Sigmoid colon (tissue), 7 donors: Measurements from ENCODE around the gene OPCML. TPM values are rescaled to one million over a fixed set of nuclear protein-coding genes. Genes with fewer than 3 reads are reported as not detected.

Experiments
- DNase-seq: peaks from one replicate; pipeline ENCODE4 v3.0.0-alpha.2; 2019
- H3K27ac ChIP-seq, 4 donors: fragments of 200-600 bp; sonication (generic); one replicate each; pipeline ENCODE4 v1.5.1; 2016 to 2019; ENCODE audit warnings: mild to moderate bottlenecking in 1 of 4
- H3K27me3 ChIP-seq, 3 donors: fragments of 200-600 bp; sonication (generic); one replicate each; pipeline ENCODE4 v1.5.1; 2019; ENCODE audit warnings: mild to moderate bottlenecking in 1 of 3
- H3K36me3 ChIP-seq, 4 donors: fragments of 200-600 bp; sonication (generic); one replicate each; pipeline ENCODE4 v1.5.1; 2016 to 2019
- H3K4me1 ChIP-seq, 4 donors: fragments of 200-600 bp; sonication (generic); one replicate each; pipeline ENCODE4 v1.5.1; 2017 to 2019
- H3K4me3 ChIP-seq, 4 donors: fragments of 200-600 bp; sonication (generic); one replicate each; pipeline ENCODE4 v1.5.1; 2017 to 2019; ENCODE audit warnings: mild to moderate bottlenecking in 2 of 4, moderate library complexity in 1 of 4
- H3K9me3 ChIP-seq, 4 donors: fragments of 200-600 bp in 3 of 4; sonication (generic) in 3 of 4; one replicate each; pipeline versions ENCODE4 v1.5.1 to v1.6.1; 2013 to 2019
- CTCF ChIP-seq, 4 experiments: fragments of 450-650 bp in 3 of 4; fragments of 200-600 bp in 1 of 4; IDR thresholded peaks; one replicate each; pipeline ENCODE4 v1.5.1; 2016 to 2019; ENCODE audit warnings: antibody characterized with exemption in 4 of 4, mild to moderate bottlenecking in 3 of 4, moderate library complexity in 2 of 4
- EP300 ChIP-seq, 4 donors: sonication (generic); formaldehyde crosslinking; IDR thresholded peaks; one replicate each; pipeline ENCODE4 v1.6.1; 2017; ENCODE audit warnings: antibody characterized with exemption in 4 of 4
- POLR2A ChIP-seq, 2 donors: fragments of 450-650 bp; IDR thresholded peaks; one replicate each; pipeline ENCODE4 v1.6.1; 2016; ENCODE audit warnings: antibody characterized with exemption in 2 of 2, mild to moderate bottlenecking in 2 of 2, moderate library complexity in 2 of 2
- POLR2AphosphoS5 ChIP-seq, 4 donors: sonication (generic); formaldehyde crosslinking; IDR thresholded peaks; one replicate each; pipeline ENCODE4 v1.6.1; 2017; ENCODE audit warnings: antibody characterized with exemption in 4 of 4
- WGBS, 2 donors: extraction: QIAGEN DNeasy Blood & Tissue Kit; methylation state at CpG; one replicate each; pipeline ENCODE4 v1.1.7; 2013; 5-methylcytosine and 5-hydroxymethylcytosine counted together
- intact Hi-C: fragments of 100-400 bp; cut with DNase I; formaldehyde crosslinking; loops from one replicate; pipeline ENCODE4 v1.15.1; 2023
- polyA plus RNA-seq, 3 donors: library from polyadenylated mRNA; stranded (reverse); fragments of 200-250 nt; gene quantifications; one replicate each; pipeline ENCODE4 v1.2.3, GENCODE V29; 2013
- total RNA-seq, 4 donors: library from RNA; depleted of rRNA; stranded (reverse); fragments of >200 nt; gene quantifications; one replicate each; pipeline ENCODE4 v1.1.0, GENCODE V29; 2016
- donor health status: healthy with polysubstance abuse.
- donor health status: Bipolar disorder and iron deficiency.
- donor health status: healthy.

Gene OPCML
- total and polyA plus RNA-seq, 7 donors = under 0.01 to 0.14 (median 0.03) TPM; not detected in 4

DNA sequence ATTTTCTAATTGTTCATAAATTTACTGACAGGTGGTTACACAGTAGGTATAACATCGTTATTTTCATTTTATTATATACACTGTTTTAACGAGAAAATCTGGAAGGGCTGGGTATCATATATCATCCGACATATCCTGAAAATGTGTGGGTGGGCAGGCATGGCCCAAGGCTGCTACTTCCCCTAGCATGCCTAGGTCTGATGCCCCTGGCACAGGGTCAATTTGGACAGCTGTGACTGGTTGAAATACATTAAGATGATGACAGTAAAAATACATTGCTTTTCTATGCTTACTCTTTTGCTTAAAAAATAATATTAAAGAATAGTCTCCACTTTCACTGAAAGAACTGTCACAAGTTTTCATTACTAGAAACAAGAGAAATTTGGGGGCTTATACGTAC, 908.8 kb downstream of the OPCML start:
- Histone ChIP-seq H3K9me3 (no peaks in the 10 kb centered on the region), H3K27me3 (no peaks in the 10 kb centered on the region), H3K27ac (no peak overlapping the region), H3K4me3 (no peak overlapping the region), H3K4me1 (no peaks in the 10 kb centered on the region), H3K36me3 (no peaks in the 10 kb centered on the region)
- DNase-seq = no peak
- intact Hi-C loops = no loop called here
- 63 to 66% methylated on average over 4 of the region's 4 CpGs for WGBS, 2 donors
- TF ChIP-seq EP300 (IDR thresholded peaks at IDR 0.05) (no peak), POLR2A (IDR thresholded peaks at IDR 0.05) (no peak), POLR2AphosphoS5 (IDR thresholded peaks at IDR 0.05) (no peak), CTCF (IDR thresholded peaks at IDR 0.05) (no peak)

- Histone ChIP-seq H3K27ac (no peak overlapping the region), H3K4me3 (no peak overlapping the region), H3K4me1 (no peaks in the 10 kb centered on the region), H3K36me3 (no peaks in the 10 kb centered on the region), H3K9me3 (no peaks in the 10 kb centered on the region), H3K27me3 (no peaks in the 10 kb centered on the region)
- WGBS, 2 donors = 60 to 76% methylated on average over 6 of the region's 6 CpGs
- no peak for DNase-seq
- TF ChIP-seq CTCF (IDR thresholded peaks at IDR 0.05) (no peak), EP300 (IDR thresholded peaks at IDR 0.05) (no peak), POLR2A (IDR thresholded peaks at IDR 0.05) (no peak)
- intact Hi-C loops = no loop called here
These were observed 910.2 kb downstream of the OPCML start for GRCh38 chr11:132621976-132622580.

DNA sequence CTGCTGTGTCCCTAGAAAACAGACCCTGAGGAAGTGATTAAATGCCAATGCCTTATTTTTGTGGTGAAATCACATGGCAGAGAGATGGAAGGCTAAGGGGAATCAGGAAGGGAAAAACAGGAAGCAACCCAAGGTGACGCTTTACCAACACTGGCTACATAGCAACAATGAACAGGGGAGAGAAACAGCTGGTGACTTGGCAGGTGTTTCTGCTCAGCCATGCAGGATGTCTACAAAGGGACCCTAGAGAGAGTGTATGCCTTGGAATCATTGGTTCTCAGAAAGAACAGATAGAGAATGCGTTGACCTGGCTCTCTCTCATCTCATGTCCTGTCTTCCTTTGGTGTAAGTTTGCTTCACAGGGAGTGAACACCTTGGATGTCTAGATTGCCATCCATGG, 911.9 kb downstream of the OPCML start:
- Histone ChIP-seq H3K36me3 (no peaks in the 10 kb centered on the region), H3K27ac (no peak overlapping the region), H3K9me3 (no peaks in the 10 kb centered on the region), H3K4me1 (no peaks in the 10 kb centered on the region), H3K4me3 (no peak overlapping the region), H3K27me3 (no peaks in the 10 kb centered on the region)
- 79 to 85% methylated on average over 2 of the region's 2 CpGs for WGBS, 2 donors
- intact Hi-C loops = no loop called here
- no peak for DNase-seq
- TF ChIP-seq CTCF (IDR thresholded peaks at IDR 0.05) = no peak
- TF ChIP-seq POLR2AphosphoS5 (IDR thresholded peaks at IDR 0.05) = no peak

GRCh38 chr11:132610791-132611190, 921.5 kb downstream of the OPCML start:
- intact Hi-C loops = no loop called here
- H3K9me3 ChIP-seq = peaks cover 0 to 4% (median 0%) of the 10 kb centered on the region in 4 donors
- H3K27ac ChIP-seq = no peak overlapping the region
- TF ChIP-seq POLR2A (IDR thresholded peaks at IDR 0.05) (no peak), EP300 (IDR thresholded peaks at IDR 0.05) (no peak), CTCF (IDR thresholded peaks at IDR 0.05) (no peak), POLR2AphosphoS5 (IDR thresholded peaks at IDR 0.05) (no peak)
- 78 to 82% methylated on average over 4 of the region's 4 CpGs for WGBS, 2 donors
- no peak overlapping the region for H3K4me3 ChIP-seq
- no peak for DNase-seq
- H3K27me3 ChIP-seq = peaks cover 0 to 3% (median 0%) of the 10 kb centered on the region in 3 donors
- no peaks in the 10 kb centered on the region for H3K4me1 ChIP-seq
- no peaks in the 10 kb centered on the region for H3K36me3 ChIP-seq

DNA sequence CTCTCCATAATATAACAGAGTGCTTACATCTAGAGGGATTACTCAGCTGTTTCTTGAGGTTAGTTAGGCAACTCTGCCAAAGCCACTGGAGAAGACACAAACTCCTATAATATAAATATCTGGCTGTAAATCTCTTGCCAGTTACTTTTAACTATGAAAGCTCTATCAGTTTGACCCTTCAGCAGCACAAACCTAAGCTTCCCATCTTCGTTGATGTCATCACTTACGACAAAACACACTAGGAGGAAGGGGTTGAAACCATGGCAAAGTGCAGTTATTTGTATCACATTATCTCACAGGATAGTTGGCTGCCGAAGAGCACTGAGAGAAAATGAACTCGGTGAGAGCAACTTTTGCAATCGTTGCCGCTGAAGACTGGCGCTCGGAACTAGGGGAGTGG, 922.1 kb downstream of the OPCML start:
- Histone ChIP-seq H3K36me3 (no peaks in the 10 kb centered on the region), H3K4me1 (no peaks in the 10 kb centered on the region), H3K9me3 (peaks cover 0 to 4% (median 0%) of the 10 kb centered on the region in 4 donors), H3K4me3 (no peak overlapping the region), H3K27me3 (peaks cover 0 to 4% (median 0%) of the 10 kb centered on the region in 3 donors), H3K27ac (no peak overlapping the region)
- no peak for DNase-seq
- intact Hi-C loops = no loop called here
- TF ChIP-seq POLR2AphosphoS5 (IDR thresholded peaks at IDR 0.05) (no peak), POLR2A (IDR thresholded peaks at IDR 0.05) (no peak), CTCF (IDR thresholded peaks at IDR 0.05) (no peak), EP300 (IDR thresholded peaks at IDR 0.05) (no peak)
- WGBS, 2 donors = 82 to 90% methylated on average over 8 of the region's 8 CpGs
